GM20000 (cell line): Measurements from ENCODE around the gene SP7.

ENCODE experiments used
- DNase-seq: peaks from one replicate; pipeline ENCODE4 v3.0.0; 2012; ENCODE audit warnings: low spot score
- CTCF ChIP-seq: IDR thresholded peaks from 2 replicates; pipeline ENCODE4 v1.5.1; 2012; ENCODE audit warnings: mild to moderate bottlenecking, control low read depth; ENCODE audit errors: extremely low read depth, missing control alignments

Gene SP7

GRCh38 chr12:53325511-53326061, 10.6 kb downstream of the SP7 start:
- TF ChIP-seq CTCF: no peak
- peak; percentile 57 for DNase-seq

GRCh38 chr12:53324779-53325510, 11.2 kb downstream of the SP7 start:
- peak; percentile 97 for DNase-seq
- peak; percentile 84 for TF ChIP-seq CTCF

- TF ChIP-seq CTCF: no peak
- DNase-seq: peak; percentile 79
Observed at GRCh38 chr12:53324113-53324778, 11.9 kb downstream of the SP7 start.

GRCh38 chr12:53320352-53321195, 15.6 kb downstream of the SP7 start:
- TF ChIP-seq CTCF: no peak
- no peak for DNase-seq

- no peak for DNase-seq
- no peak for TF ChIP-seq CTCF
Observed at GRCh38 chr12:53313996-53314395, 22.2 kb downstream of the SP7 start.

GRCh38 chr12:53308276-53308675, 27.9 kb downstream of the SP7 start:
- DNase-seq: no peak
- no peak for TF ChIP-seq CTCF
